Measurements from ENCODE around the gene PRKG1. TPM values are rescaled to one million over a fixed set of nuclear protein-coding genes. Genes with fewer than 3 reads are reported as not detected.

Gene PRKG1
- total RNA-seq, 1 donor from 2014 or later, result not detected

GRCh38 chr10:52318822-52319464 lies 1244.7 kb downstream of the PRKG1 start:
- intact Hi-C loops (cut with micrococcal nuclease), result no loop called here

GRCh38 chr10:52319926-52320325 lies 1245.6 kb downstream of the PRKG1 start:
- intact Hi-C loops (cut with micrococcal nuclease), result no loop called here

DNA sequence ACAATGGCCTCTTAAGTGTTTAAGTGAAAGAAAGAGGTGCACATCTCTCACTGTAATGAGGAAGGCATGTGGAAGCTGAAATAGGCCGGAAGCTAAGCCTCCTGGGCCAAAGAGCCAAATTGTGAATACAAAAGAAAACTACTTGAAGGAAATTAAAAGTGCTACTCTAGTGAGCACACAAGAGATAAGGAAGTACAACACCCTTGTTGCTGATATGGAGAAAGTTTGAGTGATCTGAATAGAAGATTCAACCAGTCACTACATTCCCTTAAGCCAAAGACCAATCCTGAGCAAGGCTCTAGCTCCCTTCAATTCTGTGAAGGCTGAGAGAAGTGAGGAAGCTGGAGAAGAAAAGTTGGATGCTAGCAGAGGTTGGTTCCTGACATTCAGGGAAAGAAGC lies 1248.0 kb downstream of the PRKG1 start:
- intact Hi-C loops (cut with micrococcal nuclease), result no loop called here

DNA sequence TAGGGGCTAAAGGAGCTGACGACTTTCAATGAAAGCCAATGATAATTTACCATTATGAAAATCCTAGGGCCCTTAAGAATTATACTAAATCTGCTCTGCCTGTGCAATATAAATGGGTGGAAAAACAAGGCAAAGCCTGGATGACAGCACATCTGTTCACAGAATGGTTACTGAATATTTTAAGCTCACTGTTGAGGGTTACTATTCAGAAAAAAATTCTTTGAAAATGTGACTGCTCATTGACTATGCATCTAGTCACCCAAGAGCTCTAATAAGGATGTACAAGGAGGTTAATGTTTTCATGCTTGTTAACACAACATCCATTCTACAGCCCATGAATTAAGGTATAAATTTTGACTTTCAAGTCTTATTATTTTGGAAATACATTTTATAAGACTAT lies 1248.6 kb downstream of the PRKG1 start:
- intact Hi-C loops (cut with micrococcal nuclease), result no loop called here

DNA sequence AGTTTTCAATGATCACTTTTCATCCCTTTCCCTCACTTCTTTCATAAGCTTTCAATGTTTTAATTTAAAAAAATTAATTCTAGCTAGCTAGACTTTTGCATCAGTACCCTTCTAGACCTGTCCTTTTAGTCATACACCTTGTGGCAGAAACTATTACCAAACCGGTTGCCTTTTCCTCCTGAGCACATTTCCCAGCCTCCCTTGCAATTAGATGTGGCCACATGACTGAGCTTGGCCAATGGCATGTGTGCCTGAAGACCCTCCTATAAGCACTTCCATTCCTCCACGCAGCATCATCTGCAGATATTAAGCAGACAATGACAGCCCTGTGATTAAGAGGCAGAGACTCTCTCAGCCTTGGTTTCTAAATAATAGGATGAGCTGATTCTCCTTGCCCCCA lies 1252.1 kb downstream of the PRKG1 start:
- intact Hi-C loops (cut with micrococcal nuclease), result no loop called here

DNA sequence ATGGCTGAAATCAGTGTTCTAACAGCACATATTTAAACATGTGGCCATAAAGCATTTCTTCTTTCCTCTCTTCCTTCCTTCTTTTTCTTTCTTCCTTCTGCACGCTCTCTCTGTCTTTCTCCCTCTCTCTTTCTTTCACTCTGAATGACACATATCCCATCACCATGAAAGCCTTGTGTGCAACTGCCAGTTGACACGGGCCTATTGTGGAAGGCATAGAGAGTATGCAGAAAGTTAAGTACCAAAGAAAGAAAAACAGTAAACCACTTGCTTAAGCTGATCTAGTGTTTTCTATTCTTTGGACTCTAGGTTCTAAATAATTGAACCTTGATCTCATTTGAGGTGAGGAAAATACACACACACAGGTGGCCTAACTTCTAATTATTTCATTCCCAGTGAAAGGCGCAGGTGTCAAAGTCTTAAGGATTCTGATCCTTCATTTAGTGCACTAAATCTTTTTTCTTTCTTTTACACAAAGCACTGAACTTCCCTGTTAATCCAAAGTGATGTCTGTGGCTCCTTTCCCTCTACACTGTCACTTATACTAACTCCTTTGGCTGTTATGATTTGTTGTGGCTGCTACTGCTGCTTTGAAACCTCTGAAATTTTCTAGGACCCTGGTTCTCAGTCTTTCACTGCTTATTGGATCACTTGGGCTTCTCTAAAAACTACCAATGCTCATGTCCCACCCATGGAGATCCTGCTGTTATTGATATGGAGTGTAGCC lies 1257.5 kb downstream of the PRKG1 start:
- intact Hi-C loops (cut with micrococcal nuclease), result no loop called here

DNA sequence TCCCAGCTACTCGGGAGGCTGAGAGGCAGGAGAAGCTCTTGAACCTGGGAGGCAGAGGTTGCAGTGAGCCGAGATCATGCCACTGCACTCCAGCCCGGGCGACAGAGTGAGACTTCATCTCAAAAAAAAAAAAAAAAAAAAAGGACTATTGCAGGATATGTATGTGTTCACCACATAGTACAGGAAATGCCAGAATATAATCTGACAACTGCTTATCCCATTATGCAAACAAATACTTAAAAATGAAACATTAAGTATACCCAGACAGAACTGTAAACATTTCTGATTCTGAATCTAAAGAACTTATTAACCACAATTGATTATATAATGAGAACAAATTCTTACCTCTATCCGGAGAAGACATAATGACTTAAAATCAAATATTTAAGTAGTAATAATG lies 1258.5 kb downstream of the PRKG1 start:
- intact Hi-C loops (cut with micrococcal nuclease), result no loop called here

- intact Hi-C loops (cut with micrococcal nuclease), result no loop called here
Measured at GRCh38 chr10:52334595-52334994, 1260.3 kb downstream of the PRKG1 start.

DNA sequence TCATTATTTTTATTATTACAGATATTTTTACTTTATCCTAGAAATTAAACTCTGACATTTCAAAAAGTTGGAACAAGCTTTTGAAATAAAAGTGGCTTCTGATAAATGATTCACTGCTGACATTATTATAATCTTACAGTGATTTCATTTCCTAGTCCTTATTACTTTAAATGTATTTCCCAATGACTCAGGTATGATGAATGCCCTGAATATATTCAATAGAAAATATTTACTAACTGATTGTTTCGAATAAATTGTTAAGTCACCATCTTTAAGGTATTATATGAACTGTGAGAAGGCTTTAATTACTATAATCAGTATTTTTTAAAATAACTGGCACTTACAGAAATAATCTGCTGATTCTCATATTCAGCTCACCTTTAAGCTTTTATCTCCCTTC lies 1261.4 kb downstream of the PRKG1 start:
- intact Hi-C loops (cut with micrococcal nuclease), result no loop called here

- intact Hi-C loops (cut with micrococcal nuclease), result no loop called here
Measured at GRCh38 chr10:52337225-52337624, 1262.9 kb downstream of the PRKG1 start.

GRCh38 chr10:52343439-52343838 lies 1269.2 kb downstream of the PRKG1 start:
- intact Hi-C loops (cut with micrococcal nuclease), result no loop called here

DNA sequence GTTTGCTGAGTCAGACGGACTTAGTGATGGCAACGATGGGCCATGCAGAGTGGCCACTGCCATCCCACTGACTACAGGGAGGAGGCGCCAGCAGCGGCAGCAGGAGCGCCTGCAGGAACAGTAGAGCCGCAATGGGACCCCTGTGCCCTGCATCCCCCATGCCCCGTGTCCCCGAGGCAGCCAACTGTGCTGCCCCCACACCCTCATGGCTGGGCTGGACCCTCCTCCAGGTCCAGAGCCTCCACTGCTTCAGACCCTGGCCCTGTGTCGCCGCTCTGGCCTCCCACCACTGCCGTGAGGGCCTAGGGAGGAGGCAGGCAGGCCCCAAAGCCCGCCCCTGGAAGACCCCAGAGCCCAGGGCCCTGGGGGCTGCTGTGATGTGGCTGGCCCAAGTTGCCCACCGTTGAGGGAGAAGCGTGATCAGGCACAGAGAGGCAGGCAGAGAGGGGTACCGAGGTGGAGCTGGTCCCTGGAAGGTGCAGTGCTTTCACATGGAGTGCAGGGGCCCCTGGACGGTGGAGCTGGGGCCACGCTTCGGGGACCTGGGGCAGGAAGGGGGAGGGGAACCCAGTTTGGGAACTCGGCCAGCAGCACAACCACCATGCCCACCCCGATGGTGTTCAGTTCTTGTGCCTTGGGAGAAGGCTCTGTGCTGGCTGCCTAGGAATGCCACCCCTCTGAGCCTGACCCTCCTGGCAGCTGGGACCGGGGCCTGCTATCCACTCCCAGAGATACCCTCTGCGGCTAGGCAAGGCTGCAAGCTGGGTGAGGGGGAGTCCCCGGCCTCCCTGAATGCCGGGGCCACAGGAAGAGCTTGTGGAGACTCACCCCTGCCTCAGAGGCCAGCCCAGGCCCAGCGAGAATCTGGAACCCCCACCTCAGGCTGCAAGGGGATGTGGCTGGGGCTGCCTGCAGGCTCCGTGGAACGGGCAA lies 1272.4 kb downstream of the PRKG1 start:
- intact Hi-C loops (cut with micrococcal nuclease), result no loop called here

DNA sequence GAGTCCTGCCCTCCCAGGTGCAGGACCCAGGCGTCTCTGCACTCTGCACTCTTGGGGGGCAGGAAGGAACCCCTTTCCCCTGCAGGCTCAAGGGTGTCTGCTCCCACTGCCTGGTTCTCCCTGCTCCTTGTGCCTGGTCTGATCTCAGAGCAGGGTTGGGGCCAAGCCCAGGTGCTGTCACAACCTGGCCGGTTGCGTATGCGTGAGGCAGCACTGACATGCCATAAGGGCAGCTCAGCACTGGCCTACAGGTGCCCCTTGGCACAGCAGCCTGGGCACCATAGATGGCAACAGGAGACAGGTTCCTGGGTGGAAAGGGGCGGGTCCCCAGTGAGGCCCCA lies 1273.0 kb downstream of the PRKG1 start:
- intact Hi-C loops (cut with micrococcal nuclease), result no loop called here

Other genes starting within 250 kb of the PRKG1 start
- gene A1CF, start 188.9 kb upstream of the PRKG1 start, total RNA-seq, result not detected in 2 replicates